GM19438 (cell line): ENCODE data around the gene TNS3.

ENCODE experiments used
- ATAC-seq: cut with Tn5 transposase; IDR thresholded peaks from one replicate; pipeline ENCODE4 v1.9.1; 2021; ENCODE audit warnings: low read depth; ENCODE audit not compliant: unreplicated experiment

The TNS3 gene

DNA sequence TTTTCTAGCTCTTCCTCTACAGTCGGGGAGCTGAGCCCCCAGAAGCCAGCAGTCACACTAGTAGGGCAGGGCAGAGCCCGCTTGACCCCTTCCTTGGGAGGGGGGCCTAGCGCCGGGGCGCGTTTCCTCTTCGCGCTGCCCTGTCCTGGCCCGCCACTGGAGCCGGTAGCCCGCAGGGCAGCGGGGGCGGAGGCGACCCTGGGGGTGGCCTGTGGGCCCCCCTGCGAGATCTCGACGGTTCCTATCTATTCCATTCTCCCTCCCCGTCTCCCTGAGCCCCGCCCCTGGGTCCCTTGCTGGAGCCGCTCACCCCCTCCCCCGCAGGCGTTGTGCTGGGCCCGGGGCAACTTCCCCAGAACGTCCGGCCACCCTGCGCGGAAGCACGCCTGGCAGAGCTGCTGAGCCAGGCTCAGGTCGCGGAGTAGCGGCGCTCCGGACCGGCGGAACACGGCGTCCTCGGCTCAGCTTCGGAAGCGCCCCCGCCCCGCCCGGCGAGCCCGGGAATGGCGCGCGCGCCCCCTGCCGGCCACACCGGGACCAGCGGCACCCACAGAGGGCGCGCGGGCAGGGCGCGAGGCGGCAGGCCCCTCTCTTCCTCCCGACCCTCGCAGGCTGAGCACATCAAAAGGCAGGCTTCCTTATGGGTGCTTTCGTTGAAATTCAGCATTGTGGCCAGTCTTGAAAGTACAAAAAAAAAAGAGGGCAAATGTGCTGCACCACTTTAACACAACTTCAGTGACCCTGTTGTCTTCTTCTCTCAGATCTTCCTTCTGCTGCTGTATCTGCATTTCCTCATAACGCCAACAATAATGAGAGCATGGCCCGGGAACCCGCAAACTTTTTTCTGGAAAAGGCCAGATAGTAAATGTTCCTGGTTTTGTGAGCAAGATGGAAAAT, 327.6 kb downstream of the TNS3 start:
- ATAC-seq, result peak; percentile 66

DNA sequence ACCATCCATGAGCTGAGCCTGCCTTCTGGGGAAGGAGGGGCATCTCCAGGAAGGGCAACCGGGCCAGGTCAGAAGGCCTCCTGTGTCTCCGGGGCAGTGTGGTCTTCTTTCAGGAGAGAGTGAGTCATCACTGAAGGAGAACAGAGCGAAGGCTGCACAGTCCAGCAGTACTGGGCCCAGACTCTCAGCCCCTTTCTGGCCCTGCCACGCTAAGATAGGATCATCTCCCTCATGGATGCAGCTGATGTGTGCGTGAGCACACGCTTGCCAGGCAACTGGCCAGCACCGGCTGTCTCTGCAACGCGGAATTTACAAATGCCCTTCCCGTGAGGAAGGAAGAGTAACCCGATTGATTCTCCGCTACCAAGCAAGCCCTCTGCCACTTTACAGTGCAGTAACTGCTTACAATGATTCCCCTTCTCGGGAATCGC, 328.2 kb downstream of the TNS3 start:
- ATAC-seq, result peak; percentile 62

DNA sequence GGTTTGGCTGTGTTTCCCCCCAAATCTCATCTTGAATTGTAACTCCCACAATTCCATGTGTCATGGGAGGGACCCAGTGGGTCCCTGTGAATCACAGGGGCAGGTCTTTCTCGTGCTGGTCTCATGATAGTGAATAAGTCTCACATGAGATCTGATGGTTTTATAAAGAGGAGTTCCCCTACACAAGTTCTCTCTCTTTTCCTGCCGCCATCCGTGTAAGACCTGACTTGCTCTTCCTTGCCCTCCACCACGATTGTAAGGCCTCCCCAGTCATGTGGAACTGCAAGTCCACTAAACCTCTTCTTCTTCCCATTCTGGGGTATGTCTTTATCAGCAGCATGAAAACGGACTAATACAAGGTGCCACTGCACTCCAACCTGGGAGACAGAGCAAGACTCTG, 329.2 kb downstream of the TNS3 start:
- no peak for ATAC-seq

DNA sequence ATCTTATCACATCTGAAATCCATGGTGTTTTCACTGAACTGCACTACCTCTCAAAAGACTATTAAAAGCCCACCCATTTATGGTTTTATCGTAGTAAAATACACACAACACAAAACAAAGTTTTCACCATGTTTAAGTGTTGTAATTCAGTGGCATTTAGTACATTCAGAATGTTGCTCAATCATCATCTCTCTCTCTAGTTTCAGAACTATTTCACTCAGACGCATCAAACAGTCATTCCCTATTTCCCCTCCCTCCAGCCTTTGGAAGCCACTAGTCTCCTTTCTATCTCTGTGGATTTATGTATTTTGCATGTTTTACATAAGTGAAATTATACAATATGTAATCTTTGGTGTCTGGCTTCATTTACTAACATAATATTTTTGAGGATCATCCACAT, 332.6 kb downstream of the TNS3 start:
- no peak for ATAC-seq

DNA sequence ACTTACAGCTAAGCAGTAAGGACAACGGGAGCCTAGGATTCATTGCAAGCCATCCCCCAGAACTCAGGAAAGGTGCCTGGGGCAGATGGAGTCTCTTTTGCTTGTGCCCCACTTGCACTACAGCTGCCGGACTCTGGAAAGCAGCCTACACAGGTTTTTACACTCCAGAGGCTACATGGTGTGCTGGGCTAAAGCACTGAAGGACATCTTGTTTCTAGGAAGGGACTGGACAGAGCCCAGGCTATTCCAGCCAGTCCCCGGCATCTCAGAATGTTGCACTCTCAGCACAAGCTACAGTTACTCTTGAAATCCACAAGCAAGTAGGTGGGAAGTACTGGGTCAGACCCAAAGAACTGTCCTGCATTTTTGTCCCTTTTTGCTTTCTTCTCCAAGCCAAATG, 333.1 kb downstream of the TNS3 start:
- no peak for ATAC-seq

DNA sequence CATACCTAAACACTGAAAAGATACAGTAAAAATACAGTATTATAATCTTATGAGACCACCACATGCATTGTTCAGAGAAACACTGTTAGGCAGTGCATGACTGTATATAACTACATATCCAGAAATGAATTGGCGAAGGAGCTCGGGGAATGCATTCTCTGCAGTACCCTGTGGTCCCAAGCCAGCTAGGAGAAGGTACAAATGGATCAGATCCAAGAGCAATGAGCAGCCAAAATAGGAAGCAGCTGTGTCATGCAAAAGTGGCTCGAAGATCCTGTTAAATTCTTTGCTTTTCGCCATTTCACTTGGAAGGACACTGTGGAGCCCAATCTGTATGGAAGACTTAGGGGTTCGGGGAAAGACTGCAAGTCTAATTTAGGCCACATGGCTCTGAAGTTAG, 334.8 kb downstream of the TNS3 start:
- no peak for ATAC-seq

DNA sequence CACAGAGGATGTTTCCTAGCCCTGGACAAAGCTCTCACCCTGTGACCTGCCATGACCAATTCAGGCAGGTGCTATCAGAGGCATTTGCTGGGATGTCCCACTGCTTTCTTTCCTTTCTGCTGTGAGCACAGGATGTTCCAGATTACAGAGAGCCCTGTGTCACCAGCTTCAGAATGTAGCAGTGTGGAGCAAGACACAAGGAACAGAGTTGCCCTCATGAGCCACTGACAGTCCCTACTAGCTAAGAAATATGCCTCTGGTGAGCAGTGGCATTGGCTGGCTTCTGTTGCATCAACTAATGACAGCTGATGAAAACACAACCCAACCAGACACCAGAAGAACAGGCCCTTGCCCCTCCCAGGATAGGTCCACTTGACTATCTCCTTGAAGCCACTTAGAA, 337.2 kb downstream of the TNS3 start:
- no peak for ATAC-seq

DNA sequence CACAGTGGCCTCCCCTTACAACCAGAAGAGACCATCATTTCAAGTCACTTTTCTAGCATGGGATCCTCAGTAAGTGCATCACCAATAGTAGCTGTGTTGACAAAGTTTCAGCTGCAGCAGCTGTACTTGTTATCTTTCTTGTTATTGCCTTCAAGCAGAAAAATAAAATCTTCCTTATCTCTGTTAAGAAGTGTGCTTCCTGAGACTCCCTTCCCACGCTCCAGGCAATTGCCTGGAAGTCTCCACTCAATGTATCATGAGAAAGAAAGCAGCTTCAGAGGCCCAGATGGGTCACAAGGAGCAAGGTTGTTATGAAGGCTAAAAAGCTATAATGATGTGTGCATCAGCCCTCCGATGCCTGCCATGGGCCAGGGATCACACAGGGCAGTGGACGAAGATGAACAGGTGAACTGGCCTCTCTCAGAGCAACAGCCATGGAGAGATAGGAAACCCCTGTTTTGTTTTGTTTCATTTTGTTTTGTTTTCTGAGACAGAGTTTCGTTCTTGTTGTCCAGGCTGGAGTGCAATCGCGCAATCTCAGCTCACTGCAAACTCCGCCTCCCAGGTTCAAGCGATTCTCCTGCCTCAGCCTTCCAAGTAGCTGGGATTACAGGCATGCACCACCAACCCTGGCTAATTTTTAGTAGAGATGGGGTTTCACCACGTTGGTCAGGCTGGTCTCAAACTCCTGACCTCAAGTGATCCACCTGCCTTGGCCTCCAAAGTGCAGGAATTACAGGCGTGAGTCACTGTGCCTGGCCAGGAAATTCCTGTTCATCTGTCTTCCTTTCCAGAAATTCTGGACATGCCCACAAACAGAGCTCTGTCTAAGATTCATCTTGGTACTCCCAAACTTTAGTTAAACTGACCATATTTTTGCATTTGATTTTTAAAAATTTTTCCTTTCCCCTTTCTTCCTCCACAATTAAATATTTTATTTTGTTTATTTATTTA, 340.5 kb downstream of the TNS3 start:
- no peak for ATAC-seq

DNA sequence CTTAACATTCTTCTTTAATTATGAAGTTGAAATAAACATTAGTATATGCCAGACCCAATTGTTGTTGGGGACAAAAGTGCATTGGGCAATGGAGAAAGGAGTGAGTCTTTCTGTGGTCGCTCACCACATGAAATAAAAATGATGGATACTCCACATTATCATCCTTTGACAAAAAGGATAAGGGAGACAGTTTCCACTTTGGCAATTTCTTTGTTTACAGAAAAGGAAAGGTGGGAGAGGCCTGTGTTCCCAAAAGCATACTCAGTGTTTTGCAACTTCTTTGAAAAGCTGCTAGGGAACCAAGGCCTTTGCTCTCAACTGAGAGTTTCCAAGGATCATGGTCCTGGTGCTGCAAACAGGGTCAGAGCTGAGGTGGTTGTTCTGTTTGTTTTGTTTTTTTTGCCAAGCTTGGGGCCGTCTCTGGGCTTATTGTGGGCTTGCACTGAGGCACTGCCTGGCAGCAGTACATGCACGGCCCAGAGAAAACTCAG, 341.9 kb downstream of the TNS3 start:
- ATAC-seq, result no peak

DNA sequence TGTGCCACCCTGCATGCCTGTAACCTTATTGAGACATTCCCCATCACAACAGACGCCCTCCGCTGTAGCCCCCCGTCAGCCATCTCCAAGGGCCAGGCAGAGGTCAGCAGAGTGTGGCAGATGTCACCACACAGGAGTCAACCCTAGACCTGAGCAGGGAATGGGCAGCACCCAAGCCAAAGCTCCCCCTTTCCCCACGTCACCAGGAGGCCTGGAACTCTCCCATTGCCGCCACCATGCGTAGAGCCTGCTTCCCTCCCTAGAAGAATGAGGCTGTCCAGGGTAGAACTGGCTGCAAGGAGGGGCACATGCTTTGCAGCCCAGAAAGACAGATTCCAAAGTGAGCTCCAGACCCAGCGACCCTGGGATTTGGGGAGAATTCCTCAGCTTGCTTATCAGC, 342.9 kb downstream of the TNS3 start:
- ATAC-seq, result no peak

DNA sequence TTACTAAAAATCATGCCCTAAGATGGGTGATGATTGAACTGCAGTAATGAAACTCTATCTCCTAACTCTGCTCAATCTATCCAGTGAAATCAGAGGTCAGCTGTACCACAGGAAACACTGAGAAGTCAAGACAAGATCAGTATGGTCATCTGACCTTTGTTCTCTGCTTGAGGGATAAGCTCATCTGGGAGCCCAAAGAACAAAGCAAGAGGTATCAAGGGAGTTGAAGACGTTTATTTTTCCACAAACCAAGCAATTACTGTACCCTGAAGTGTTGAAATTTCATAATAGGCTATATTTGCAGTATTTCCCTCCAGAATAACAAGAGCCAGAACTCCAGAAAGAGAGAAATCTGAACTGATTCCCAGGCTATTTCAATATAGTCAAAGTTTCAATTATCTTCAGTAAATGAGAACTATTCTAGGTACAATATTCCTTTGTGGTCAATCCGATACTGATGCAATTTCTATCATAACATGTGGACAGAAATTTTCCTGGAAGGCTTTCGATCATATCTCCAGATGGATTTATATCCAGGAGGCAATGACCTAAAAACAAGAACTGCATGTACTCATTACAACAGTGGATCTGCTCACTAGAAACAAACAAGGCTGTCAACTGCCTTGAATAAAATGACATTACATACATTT, 345.3 kb downstream of the TNS3 start:
- no peak for ATAC-seq

DNA sequence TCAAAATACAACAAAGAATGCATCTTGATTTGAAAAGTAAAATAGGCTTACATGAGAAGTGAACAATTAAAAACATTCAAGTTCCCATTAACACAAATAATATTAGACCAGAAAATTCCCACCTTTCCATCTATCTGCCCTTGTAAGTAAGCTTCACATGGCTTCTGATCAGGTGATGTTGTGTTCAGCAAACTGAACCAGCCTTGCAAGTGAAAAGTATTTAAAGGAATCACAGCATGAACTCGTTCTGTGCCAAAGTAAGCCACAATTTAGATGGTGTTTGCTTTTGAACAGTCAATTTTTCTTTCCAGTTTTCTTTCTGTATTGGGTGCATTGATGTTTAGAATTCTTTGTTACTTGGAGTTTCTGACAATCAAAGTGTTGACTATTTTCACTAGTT, 347.9 kb downstream of the TNS3 start:
- ATAC-seq, result no peak

DNA sequence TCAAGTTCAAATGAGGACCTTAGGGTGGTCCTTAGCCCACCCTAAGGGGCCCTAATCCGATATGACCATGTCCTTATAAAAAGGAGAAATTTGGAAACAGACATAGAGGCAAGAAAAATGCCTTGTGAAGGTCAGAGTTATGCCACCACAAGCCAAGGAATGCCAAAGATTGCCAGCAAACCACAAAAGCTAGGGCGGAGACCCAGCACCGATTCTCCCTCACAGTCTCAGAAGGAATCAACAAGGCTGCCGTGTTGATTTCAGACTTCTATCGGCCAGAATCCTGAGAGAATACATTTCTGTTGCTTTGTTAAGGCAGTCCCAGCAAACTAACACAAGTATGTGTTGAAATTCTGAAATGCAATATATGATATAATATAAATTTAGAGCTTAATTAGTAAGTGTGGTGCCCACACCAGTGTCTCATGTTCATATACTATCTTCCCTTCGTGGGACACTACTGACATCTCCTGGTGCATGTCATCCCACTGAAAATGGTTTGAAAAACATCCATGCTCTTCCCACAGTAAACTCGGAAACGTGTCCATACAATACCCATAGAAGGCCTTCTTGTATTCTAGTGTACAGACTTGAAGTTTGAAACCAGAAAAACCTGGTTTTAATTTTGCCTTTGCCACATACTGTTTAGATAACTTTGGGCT, 349.0 kb downstream of the TNS3 start:
- no peak for ATAC-seq

DNA sequence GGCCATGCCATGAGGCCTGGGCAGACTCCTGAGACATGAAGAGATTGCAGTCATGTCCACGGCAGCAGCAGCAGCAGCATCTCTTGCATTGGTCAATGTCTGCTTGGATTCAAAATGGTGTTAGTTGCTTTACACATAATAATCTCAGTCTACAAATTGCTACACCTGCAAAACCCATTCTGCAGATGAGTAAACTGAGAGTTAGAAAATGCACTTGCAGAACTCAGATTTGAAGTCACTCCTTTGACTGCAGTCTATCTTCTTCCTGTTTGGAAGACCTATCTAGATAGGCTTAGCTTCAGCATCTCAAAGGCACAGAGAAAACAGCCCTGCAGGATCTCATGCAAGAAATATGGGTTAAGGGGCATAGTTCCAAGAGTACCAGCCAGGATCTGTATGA, 350.3 kb downstream of the TNS3 start:
- ATAC-seq, result no peak

DNA sequence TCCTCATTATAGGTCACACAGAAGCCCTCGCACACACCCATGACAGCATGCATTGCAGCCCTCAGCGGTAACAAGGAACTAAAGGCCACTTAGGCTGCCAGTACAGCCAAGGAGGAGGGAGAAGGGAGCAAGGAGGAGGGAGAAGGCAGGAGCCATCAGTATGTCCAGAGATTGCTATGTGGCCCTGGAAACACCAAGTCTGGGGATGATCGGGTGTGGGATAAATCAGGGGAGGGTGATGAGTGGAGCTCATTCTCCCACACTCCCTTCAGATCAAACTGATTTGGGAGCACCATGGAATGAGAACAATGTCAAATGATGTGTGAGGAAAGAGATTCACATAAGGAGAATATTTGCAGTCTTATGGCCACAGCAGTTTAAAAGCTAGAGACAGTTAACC, 350.9 kb downstream of the TNS3 start:
- no peak for ATAC-seq

DNA sequence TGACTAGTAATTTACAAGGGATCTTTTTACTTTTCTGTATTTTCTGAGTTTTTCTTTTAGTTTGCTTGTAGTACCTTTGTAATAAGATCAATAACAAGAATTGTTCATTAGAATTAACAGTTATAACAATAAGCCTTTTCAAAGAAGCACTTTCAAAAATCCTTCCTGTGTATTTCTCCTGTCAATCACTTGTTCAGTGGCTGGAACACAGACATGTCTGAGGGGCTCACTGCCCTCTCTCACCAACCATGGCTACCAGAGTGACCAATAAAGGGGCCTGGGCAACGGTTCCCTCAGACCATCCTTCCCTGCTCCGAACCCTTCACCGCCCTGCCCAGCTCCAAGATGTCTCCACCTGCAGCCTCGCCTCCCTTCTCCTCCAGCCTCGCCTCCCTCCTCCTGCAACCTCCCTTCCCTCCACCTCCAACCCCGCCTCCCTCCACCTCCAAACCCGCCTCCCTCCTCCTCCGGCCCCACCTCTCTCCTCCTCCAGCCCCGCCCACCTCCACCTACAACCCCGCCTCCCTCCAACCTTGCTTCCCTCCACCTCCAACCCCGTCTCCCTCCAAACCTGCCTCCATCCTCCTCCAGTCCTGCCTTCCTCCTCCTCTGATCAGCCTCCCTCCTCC, 353.4 kb downstream of the TNS3 start:
- no peak for ATAC-seq

DNA sequence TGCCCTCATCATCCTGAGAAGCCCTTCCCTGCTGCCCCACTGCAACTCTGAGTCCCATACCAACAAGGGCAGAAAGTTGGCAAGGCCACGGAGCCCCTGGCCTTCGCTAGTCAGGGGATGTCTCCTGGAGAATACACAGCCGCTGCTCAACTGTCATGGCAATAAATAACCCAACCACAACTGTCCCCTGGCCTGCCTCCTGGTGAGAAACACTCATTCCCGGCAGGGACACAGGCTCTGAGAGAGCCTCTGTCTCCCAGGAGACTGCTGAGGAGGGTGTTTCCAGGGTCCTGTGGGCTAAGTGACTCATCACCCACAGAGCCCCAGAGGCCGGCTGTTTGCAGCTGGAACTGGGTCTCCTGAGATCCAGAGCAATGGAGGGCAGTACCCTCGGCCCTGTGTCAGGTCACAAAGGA, 354.1 kb downstream of the TNS3 start:
- peak; percentile 81 for ATAC-seq

DNA sequence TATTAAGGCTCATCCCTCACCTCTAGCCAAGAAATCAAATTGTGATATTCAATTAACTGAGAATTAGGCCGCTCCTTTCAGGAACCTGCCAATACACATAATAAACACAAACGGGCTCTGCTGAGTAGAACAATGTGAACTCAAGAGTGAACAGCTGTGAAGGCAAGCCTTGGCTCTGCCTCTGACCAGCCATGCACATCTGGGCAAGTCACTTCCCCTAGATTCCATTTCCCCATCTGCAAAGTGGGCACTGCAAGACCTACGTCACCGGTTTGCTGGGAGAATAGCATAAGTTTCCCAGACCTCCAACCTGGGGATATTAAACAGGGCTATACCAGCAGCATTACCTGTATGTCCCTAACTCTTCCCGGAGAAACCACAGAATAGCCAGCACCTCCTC, 355.2 kb downstream of the TNS3 start:
- ATAC-seq, result peak; percentile 31

DNA sequence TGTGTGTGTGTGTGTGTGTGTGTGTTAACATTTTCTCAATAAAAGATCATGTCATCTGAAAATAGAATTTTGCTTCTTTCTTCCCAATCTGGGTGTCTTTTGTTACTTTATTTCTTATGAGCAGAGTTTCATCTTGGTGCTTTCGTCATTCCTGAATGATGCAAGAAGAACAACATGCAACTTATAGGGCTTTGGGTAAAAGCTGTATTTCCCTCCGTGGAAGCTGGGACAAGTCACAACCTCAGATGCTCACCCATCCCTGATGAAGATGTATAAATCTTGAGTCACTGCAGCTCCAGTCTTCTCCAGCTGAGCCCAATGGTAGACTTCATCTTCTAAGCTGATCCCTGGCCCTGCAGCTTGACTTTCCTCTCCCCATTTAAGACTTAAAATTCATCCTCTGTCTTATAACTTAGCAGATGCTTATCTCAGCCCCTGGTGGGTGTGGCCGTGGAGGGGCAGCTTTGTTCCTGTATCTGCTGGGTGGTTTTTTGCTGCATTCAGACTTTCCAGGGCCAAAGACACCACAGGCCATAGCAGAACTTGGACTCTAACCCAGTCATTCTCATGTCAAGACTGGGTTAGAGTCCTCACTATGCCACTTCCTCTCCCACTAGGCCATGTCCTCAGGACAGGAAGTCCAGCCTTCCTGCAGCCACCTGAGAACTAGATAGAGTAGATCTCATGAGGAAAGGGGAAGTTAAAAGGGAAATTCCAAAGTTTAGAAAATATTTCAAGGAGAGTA, 356.4 kb downstream of the TNS3 start:
- ATAC-seq, result no peak
